GM21515 (cell line): ENCODE results near the gene LARGE1.

ENCODE experiments used
- ATAC-seq: cut with Tn5 transposase; IDR thresholded peaks from one replicate; pipeline ENCODE4 v1.9.1; 2021; ENCODE audit not compliant: unreplicated experiment

The LARGE1 gene

GRCh38 chr22:33739516-33739915, 180.8 kb downstream of the LARGE1 start:
- ATAC-seq = no peak

GRCh38 chr22:33737662-33738061, 182.6 kb downstream of the LARGE1 start:
- ATAC-seq = no peak

GRCh38 chr22:33735978-33736377, 184.3 kb downstream of the LARGE1 start:
- no peak for ATAC-seq

GRCh38 chr22:33728847-33729246, 191.4 kb downstream of the LARGE1 start:
- ATAC-seq = no peak

- no peak for ATAC-seq
These were observed 194.0 kb downstream of the LARGE1 start for GRCh38 chr22:33726294-33726734.

GRCh38 chr22:33723915-33724314, 196.4 kb downstream of the LARGE1 start:
- ATAC-seq = no peak

- ATAC-seq = no peak
These were observed 197.5 kb downstream of the LARGE1 start for GRCh38 chr22:33722816-33723215.

- ATAC-seq = no peak
These were observed 200.0 kb downstream of the LARGE1 start for GRCh38 chr22:33720166-33720878.

GRCh38 chr22:33717694-33718396, 202.4 kb downstream of the LARGE1 start:
- ATAC-seq = no peak

- ATAC-seq = no peak
These were observed 204.9 kb downstream of the LARGE1 start for GRCh38 chr22:33715237-33715985.

- ATAC-seq = no peak
These were observed 209.9 kb downstream of the LARGE1 start for GRCh38 chr22:33710326-33710725.

GRCh38 chr22:33707581-33707980, 212.7 kb downstream of the LARGE1 start:
- no peak for ATAC-seq

GRCh38 chr22:33706100-33706499, 214.2 kb downstream of the LARGE1 start:
- no peak for ATAC-seq

- ATAC-seq = no peak
These were observed 221.1 kb downstream of the LARGE1 start for GRCh38 chr22:33699176-33699575.

- no peak for ATAC-seq
These were observed 222.6 kb downstream of the LARGE1 start for GRCh38 chr22:33697640-33698039.

- ATAC-seq = no peak
These were observed 229.1 kb downstream of the LARGE1 start for GRCh38 chr22:33691057-33691630.

GRCh38 chr22:33688903-33689302, 231.4 kb downstream of the LARGE1 start:
- ATAC-seq = no peak

GRCh38 chr22:33687464-33687863, 232.8 kb downstream of the LARGE1 start:
- no peak for ATAC-seq

GRCh38 chr22:33684087-33684486, 236.2 kb downstream of the LARGE1 start:
- no peak for ATAC-seq

- no peak for ATAC-seq
These were observed 237.3 kb downstream of the LARGE1 start for GRCh38 chr22:33682927-33683326.

GRCh38 chr22:33680632-33681031, 239.6 kb downstream of the LARGE1 start:
- no peak for ATAC-seq
